Measurements from ENCODE around the gene MICALL1. TPM values are rescaled to one million over a fixed set of nuclear protein-coding genes. Genes with fewer than 3 reads are reported as not detected.

MICALL1 gene
- total RNA-seq, 4 donors from 2014 or later = 14.4 to 29.4 (median 21.1) TPM

DNA sequence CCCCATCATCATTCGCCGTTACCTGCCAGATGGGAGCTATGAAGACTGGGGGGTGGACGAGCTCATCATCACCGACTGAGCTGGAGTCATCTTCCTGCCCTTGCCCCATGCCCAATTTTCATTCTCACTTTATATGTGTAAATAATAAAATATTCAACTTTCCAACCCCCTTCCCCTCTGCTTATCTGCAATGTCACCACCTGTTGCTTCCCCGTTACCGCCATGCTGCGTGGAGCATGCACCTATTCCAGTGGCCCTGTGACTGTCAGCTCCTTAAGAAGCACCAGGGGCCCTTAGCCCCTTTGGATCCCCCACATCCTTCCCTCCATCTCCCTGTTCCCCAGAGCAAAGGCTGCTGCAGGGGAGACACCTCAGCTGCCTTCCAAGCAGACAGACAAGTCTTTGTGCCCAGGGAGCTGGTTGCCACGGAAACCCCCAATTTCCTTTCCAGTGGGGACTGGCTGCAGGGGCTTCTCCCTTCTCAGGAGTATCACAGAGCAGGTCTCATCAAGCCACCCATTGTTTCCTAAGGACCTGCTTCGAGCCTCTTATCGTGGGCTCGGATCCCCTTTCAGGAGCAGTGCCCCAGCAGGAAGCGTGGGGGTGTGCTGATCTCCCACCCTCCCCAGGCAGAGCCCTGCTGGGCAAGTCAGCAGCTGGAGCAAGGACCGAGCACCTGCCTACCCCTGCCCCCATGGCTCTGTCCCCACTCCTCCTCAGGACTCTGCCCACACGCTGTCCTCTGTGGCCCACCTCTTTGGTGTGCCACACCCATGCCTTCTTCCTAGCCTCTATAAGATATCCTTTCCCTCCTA lies 61.7 kb downstream of the MICALL1 start:
- DNase-seq = no peak
- Histone ChIP-seq H3K27me3 (no peaks in the 10 kb centered on the region), H3K9me3 (no peaks in the 10 kb centered on the region), H3K36me3 (peaks cover 0 to 30% of the 10 kb centered on the region in 2 donors), H3K4me3 (no peak overlapping the region), H3K27ac (no peak overlapping the region), H3K4me1 (peaks cover 4 to 5% of the 10 kb centered on the region in 2 donors)
- TF ChIP-seq CTCF (IDR thresholded peaks at IDR 0.05 in 4 of 5, conservative IDR thresholded peaks at IDR 0.05 in 1 of 5) (no peak), POLR2A (IDR thresholded peaks at IDR 0.05) (no peak)
- in situ Hi-C loops (cut with MboI; ENCODE audit: low sequenced_read_pairs in 4 of 4) = loop anchor here in 1 of 4 donors (25.0 kb wide), 1 partner anchor 156 kb away; the partner anchor contains the start of genes GALR3 and GCAT
- ATAC-seq = no peak
- intact Hi-C loops (cut with DNase I; ENCODE audit: low total_unique reads) = no loop called here

DNA sequence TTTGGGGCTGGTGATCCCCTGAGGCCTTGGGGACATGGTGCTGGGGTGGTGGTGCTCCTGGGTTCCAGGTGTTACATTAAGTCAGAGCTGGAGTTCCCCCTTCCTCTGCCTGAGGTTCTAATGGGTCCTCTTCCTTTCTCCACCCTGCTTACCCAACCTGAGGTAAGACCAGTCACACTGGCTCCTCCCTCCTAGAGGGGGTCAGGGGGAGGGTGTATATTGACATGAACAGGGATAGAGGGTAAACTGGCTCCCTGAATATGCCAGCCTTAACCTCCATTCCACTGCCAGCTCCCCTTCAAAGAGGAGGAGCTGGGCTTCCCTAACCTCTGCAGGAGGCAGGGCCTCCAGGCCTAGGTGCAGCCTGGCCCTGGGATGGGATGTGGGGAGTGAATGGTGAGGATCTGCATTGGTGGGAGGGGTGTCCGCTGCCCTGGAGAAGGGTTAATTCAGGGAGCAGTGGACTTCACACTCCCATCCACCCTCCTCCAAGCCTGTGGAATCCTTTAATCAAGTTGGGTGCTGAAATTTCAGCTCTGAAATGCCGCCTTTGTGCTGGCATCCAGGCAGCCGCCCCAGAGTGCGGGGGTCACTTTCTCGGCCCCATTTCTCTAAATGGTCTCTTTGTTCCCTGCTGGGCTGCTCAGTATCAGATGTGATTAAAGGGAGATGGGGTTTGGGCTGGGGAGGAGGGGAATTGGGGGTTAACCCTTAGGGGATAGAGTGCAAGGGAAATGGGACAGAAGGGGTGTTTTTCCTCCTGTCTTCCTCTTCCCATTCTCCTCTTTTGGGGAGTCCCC lies 62.6 kb downstream of the MICALL1 start:
- no peaks in the 10 kb centered on the region for H3K27me3 ChIP-seq
- DNase-seq (no peak), ATAC-seq (no peak)
- H3K9me3 ChIP-seq = no peaks in the 10 kb centered on the region
- in situ Hi-C loops (cut with MboI; ENCODE audit: low sequenced_read_pairs in 4 of 4) = loop anchor here in 1 of 4 donors (25.0 kb wide), 1 partner anchor 156 kb away; the partner anchor contains the start of genes GALR3 and GCAT
- TF ChIP-seq POLR2A (IDR thresholded peaks at IDR 0.05) = no peak
- TF ChIP-seq CTCF (IDR thresholded peaks at IDR 0.05 in 4 of 5, conservative IDR thresholded peaks at IDR 0.05 in 1 of 5) = no peak
- peaks cover 0 to 26% of the 10 kb centered on the region in 2 donors for H3K36me3 ChIP-seq
- H3K4me1 ChIP-seq = peaks cover 4 to 5% of the 10 kb centered on the region in 2 donors
- no peak overlapping the region for H3K4me3 ChIP-seq
- no peak overlapping the region for H3K27ac ChIP-seq
- intact Hi-C loops (cut with DNase I; ENCODE audit: low total_unique reads) = no loop called here

GRCh38 chr22:37970864-37971263 lies 64.8 kb downstream of the MICALL1 start:
- Histone ChIP-seq H3K4me3 (no peak overlapping the region), H3K4me1 (no peaks in the 10 kb centered on the region), H3K27me3 (no peaks in the 10 kb centered on the region), H3K9me3 (no peaks in the 10 kb centered on the region), H3K27ac (no peak overlapping the region), H3K36me3 (peaks cover 0 to 26% of the 10 kb centered on the region in 2 donors)
- no peak for ATAC-seq
- DNase-seq = no peak
- intact Hi-C loops (cut with DNase I; ENCODE audit: low total_unique reads) (no loop called here), in situ Hi-C loops (cut with MboI; ENCODE audit: low sequenced_read_pairs in 4 of 4) (loop anchor here in 1 of 4 donors (25.0 kb wide), 1 partner anchor 159 kb away; the partner anchor contains the start of genes GALR3 and GCAT)
- TF ChIP-seq CTCF (IDR thresholded peaks at IDR 0.05 in 4 of 5, conservative IDR thresholded peaks at IDR 0.05 in 1 of 5) = no peak
- TF ChIP-seq POLR2A (IDR thresholded peaks at IDR 0.05) = no peak

DNA sequence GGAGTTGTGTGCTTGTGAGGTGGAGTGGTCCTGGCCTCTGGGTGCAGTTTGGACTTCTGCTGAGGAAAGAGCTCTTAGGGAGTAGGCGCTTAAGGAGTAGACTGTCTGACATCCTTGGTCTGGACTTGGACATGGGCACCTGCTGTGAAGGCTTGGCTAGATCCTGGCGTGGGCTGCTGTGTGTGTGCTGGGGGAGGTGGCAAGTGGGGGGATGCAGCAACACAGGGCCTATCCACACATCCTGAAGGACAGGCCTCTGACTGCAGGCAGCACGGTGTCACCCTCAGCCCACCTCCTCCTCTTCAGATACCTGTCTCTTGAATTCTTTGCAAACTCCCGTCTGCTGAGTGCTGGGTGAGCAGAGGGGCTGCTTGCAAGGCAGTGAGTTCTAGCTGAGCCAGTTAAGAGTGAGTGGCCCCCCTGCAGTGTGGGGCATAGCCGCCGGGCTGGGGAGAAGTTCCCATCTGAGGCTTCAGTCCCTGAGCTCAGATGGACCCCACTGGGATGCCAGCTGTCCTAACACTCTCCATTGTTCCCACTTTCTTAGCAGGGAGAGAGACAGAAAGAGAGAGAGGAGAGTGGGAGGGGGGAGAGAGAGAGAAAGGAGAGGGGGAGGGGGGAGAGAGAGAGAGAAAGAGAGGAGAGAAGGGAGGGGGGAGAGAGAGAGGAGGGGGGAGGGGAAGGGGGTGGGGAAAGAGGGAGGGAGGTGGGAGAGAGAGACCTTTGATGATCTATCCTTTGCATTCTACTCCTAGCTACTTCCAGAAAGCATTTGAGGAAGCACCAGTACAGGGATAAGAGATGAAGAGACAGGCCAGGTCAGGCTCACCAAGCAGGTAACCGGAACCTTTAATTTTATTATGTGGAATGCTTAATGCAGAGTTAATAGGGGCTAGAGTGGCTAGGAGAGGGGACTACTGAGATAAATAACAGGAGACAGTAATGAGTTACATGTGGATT lies 65.7 kb downstream of the MICALL1 start:
- ATAC-seq (no peak), DNase-seq (no peak)
- no peak overlapping the region for H3K4me3 ChIP-seq
- no peaks in the 10 kb centered on the region for H3K27me3 ChIP-seq
- H3K4me1 ChIP-seq = no peaks in the 10 kb centered on the region
- intact Hi-C loops (cut with DNase I; ENCODE audit: low total_unique reads) = no loop called here
- no peaks in the 10 kb centered on the region for H3K9me3 ChIP-seq
- TF ChIP-seq POLR2A (IDR thresholded peaks at IDR 0.05) (no peak), CTCF (IDR thresholded peaks at IDR 0.05 in 4 of 5, conservative IDR thresholded peaks at IDR 0.05 in 1 of 5) (no peak)
- in situ Hi-C loops (cut with MboI; ENCODE audit: low sequenced_read_pairs in 4 of 4) = loop anchor here in 1 of 4 donors (25.0 kb wide), 1 partner anchor 159 kb away; the partner anchor contains the start of genes GALR3 and GCAT
- no peak overlapping the region for H3K27ac ChIP-seq
- peaks cover 0 to 21% of the 10 kb centered on the region in 2 donors for H3K36me3 ChIP-seq
